NCI-H2107 treated with DMSO at 0.1 percent for 48 hours (cell line): ENCODE measurements around the gene GARNL3.

Experiments used
- DNase-seq: peaks from one replicate; lab custom pipeline; 2025; ENCODE audit not compliant: unreplicated experiment; lab: John Stamatoyannopoulos, UW

The GARNL3 gene

GRCh38 chr9:127344368-127345000, 79.9 kb downstream of the GARNL3 start:
- DNase-seq, result no peak

DNA sequence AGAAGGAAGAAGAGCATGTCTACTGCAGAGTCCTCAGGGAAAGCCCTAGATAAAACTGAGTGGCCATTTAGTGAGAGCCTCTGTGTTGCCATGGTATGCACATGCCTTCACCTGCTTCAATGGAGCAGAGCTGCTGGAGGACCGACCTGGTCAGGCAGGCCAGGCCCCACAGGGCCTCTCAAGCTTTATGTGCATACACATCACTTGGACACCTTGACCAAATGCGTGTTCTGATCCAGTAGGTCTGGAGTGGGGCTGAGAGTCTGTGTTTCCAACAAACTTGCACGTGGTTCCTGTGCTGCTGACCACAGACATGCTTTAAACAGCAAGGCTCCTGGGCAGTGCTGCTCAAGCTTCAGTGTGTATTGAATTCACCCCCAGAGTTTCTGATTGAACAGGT, 81.0 kb downstream of the GARNL3 start:
- no peak for DNase-seq

GRCh38 chr9:127346584-127346983, 82.0 kb downstream of the GARNL3 start:
- DNase-seq, result no peak

GRCh38 chr9:127347831-127348776, 83.5 kb downstream of the GARNL3 start:
- peak; percentile 10 for DNase-seq

DNA sequence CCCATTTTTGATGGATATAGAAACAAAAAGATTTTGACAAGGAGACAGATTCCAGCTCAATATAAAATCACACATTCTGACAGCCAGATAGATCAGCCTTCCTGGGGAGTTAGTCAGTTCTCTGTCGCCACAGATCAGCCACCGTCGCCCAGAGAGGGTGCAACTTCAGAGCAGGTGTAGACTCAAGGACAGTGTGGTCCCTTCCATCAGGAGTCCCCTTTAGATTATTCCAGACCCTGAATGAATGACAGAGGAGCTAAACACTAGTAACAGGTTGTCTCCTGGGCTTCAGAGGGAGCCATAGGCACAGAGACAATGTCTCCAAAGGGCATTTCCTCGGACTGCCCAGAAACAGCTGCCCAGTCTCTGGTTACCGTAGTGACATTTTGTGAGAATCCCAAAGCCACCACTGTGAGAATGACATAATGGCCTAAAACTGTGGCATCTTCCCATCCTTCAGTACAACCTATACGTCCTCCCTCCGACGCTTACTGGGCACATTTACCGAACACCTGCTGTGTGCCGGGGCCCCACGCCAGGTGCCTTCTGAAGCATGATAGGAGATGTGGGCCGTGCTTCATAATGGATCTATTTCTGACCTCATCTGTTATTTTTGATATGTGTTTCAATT, 85.0 kb downstream of the GARNL3 start:
- peak; percentile 2 for DNase-seq

DNA sequence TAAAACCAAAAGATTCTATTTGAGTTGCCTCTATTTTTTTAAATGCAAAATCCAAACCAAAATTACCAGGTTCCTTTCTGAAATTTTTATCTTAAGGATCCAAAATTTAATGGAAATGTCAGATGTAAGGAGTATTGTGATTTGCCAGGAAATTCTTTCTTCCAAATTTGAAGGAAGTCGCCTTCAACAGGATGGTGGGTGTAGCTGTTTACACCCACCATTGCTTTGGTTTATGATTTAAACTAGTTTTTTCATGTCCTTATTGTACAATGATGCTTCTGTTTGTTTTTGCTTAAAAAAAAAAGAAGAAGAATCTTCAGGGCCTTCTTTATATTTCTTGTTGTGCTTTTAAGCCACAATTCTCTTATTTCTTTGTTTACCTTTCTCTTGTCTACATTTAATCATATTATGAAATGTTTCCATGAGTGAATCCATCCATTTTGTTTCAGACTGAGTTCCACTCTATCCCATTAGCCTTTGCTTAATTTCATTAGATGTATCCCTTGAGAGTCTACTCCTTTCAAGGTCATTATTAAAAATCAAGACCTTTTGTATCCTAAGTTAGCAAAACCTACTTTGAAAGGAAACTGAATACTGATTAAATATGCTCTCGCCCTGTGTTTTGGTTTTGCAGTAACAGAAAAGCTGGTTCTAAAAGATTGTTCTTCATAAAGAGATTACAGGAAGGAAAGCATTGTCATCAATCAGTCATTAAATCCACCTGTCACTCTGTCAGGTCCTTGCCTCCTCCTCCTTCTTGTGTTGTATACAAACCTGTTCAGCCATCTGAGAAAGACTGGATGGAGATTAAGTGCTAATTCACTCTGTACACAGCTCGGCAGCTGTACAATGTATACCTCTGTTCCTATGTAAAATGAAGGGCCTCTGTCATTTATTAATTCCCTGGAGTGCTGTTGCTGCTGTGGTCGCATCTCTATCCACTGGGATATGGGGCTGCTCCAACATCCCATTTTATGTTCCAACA, 86.9 kb downstream of the GARNL3 start:
- peak; percentile 28 for DNase-seq

GRCh38 chr9:127353882-127354281, 89.3 kb downstream of the GARNL3 start:
- no peak for DNase-seq

DNA sequence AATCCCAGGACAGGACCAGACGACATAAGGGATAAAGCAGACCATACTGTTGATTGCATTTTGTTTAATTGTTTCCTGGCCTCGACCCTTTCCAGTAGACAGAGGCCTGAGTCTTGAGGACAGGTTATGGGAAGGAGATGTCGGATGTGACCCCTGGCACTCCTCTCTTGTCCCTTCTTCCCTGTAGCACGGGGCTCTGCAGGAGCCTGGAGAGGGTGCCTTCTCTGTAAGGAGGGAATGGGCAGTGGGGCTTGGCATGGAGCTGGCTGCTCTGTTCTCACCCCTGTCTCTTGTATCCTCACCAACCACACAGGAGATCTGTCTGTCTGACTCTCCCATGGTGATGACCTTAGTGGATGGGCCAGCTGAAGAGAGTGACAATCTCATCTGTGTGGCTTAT, 92.3 kb downstream of the GARNL3 start:
- DNase-seq, result no peak

- DNase-seq, result no peak
These were observed 93.5 kb downstream of the GARNL3 start for GRCh38 chr9:127358023-127358535.

GRCh38 chr9:127358770-127359169, 94.2 kb downstream of the GARNL3 start:
- no peak for DNase-seq

DNA sequence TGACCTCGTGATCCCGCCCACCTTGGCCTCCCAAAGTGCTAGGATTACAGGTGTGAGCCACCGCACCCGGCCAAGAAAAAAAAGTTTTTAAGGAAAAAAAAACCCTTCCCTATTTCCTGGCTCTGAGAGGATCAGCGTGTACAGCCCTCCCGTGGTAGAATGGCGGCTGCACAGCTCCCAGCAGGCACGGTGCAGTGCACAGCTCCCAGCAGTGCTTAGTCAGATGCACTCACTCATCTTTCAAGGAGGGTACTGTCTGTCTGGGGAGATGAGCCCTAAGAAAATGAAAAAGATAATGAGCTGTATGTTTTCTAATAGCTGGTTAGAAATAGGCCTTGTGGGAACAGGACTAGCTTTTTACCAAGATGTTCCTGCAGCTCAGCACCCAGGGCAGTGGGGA, 95.7 kb downstream of the GARNL3 start:
- no peak for DNase-seq

DNA sequence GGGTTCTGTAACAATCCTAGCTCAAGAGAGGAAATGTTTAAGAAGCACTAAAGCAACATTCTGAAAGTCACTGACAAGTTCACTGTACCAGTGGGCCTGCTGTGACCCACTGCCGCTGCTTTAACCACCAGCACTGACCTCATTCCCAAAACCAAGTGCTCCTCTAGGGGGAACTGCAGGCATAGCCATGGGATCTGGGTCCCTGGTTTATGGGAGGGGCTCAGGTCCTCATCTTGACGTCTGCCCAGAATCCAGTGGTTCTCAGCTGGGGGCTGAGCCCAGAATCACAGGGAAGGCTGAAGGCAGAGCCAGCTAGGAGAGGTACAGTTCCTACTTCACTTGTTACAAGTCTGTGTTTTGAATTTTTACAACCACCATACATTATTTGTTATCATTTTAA, 96.3 kb downstream of the GARNL3 start:
- no peak for DNase-seq

- no peak for DNase-seq
These were observed 97.0 kb downstream of the GARNL3 start for GRCh38 chr9:127361561-127361960.

- no peak for DNase-seq
These were observed 98.3 kb downstream of the GARNL3 start for GRCh38 chr9:127362829-127363228.

- no peak for DNase-seq
These were observed 100.9 kb downstream of the GARNL3 start for GRCh38 chr9:127365461-127365860.

DNA sequence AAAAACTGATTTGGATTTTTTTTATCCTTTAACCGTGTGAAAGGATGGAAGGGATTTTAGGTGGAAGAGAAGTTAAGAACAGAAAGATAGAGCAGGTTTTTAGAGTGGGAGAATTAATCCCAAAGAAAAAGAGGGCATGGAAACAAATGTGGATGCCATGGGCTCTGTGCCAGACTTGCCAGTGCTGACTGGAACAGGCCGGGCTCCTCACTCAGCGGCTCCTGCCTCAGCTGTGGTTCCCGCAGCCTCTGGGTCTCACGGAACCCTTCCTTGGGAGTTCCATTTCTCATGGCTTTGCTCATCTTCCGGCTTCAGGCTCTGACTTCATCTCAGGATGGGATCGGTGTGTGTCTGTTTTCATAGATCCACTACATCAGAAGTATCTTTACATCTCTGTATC, 102.0 kb downstream of the GARNL3 start:
- no peak for DNase-seq

DNA sequence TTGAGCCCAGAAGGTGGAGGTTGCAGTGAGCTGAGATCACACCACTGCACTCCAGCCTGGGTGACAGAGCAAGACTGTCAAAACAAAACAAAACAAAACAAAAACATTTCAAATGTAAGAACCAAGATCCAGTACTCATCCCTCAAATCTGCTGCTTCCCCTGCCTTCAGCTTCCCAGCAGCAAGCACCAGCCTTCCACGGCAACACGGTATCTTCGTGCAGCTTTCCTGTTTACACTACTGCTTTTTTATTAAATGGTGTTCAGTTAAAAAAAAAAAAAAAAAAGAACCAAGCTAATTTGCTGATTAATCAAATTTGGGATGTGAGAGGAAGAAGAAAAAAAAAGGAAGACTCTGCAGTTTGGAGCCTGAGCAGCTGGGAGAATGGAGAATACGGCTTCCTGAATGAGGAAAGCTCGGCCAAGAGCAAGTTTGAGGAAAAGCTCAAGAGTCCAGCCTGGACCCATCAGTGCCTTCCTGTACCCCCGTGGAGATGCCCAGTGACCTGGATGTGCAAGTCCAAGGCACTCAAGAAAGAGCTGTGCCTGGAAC, 104.4 kb downstream of the GARNL3 start:
- no peak for DNase-seq

DNA sequence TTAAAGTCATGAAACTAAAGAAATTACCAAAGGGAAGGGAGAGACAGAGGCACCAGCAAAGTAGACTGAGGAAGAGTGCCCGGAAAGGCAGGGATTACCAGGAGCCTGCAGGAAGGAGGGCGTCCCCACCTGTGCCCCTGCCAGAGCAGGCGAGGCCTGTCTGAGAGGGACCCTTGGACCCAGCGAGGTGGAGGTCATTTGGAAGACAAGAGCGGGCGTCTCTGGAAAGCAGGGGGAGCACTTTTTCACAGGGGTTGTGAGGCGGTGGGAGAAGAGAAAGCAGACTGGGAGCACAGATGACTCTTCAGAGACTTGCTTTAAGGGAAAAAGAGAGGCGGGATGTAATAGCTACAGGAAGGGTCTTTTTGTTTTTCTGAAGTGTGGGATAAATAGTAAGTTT, 104.9 kb downstream of the GARNL3 start:
- no peak for DNase-seq

DNA sequence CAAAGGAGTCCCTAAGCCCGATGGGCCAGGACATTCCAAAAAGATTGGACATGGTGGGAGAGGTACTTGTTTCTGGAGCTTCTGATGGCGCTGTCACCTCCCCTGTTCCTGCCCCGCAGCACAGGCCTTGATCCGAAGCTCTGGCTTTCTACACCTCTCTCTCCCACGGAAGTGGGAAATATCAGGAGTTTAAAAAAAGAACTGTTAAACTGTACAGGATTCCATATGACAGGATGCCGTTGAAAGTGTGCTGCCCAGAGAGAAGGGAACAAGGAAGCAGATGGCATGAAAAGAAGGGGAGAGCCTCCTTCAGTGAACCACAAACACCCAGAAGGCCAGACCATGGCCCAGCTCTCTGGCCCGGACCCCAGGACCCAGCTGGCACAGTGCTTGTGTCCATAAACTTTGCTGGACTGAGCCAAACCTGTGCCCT, 105.6 kb downstream of the GARNL3 start:
- DNase-seq, result no peak
